OCI-LY1 (cell line): ENCODE measurements around the gene UCN3.

ENCODE experiments used
- H2AFZ ChIP-seq: fragments of 200-600 bp; sonication (generic), shearing (Covaris generic); 2 replicates; pipeline ENCODE4 v1.6.0; 2014; ENCODE audit warnings: antibody characterized with exemption, mild to moderate bottlenecking, low read length
- H3F3A ChIP-seq: fragments of 200-600 bp; sonication (generic), shearing (Covaris generic); 2 replicates; pipeline ENCODE4 v1.6.0; 2014; ENCODE audit warnings: mild to moderate bottlenecking, antibody characterized with exemption, low read length, moderate library complexity; ENCODE audit not compliant: insufficient read depth
- H3K27ac ChIP-seq: fragments of 200-600 bp; sonication (generic); 2 replicates; pipeline ENCODE4 v1.5.1; 2014; ENCODE audit warnings: low read length, mixed run types, mild to moderate bottlenecking, low read depth; ENCODE audit not compliant: poor library complexity, severe bottlenecking
- H3K27me3 ChIP-seq: fragments of 200-600 bp; sonication (generic); 2 replicates; pipeline ENCODE4 v1.6.0; 2014; ENCODE audit warnings: antibody characterized with exemption, mild to moderate bottlenecking, low read length, moderate library complexity; ENCODE audit not compliant: insufficient read depth
- H3K36me3 ChIP-seq: fragments of 200-600 bp; sonication (generic); 2 replicates; pipeline ENCODE4 v1.6.1; 2014; ENCODE audit warnings: mild to moderate bottlenecking, antibody characterized with exemption, low read length, moderate library complexity, mixed read lengths; ENCODE audit not compliant: insufficient read depth
- H3K4me1 ChIP-seq: fragments of 200-600 bp; sonication (generic); 2 replicates; pipeline ENCODE4 v1.5.1; 2014; ENCODE audit warnings: mild to moderate bottlenecking, low read length, moderate library complexity; ENCODE audit not compliant: insufficient read depth, severe bottlenecking
- H3K4me2 ChIP-seq: fragments of 200-600 bp; sonication (generic), shearing (Covaris generic); 2 replicates; pipeline ENCODE4 v1.6.1; 2014; ENCODE audit warnings: low read length
- H3K4me3 ChIP-seq: fragments of 200-600 bp; sonication (generic); 2 replicates; pipeline ENCODE4 v1.5.1; 2014; ENCODE audit warnings: low read length, low read depth, mild to moderate bottlenecking, mixed read lengths; ENCODE audit not compliant: poor library complexity, severe bottlenecking
- H3K79me2 ChIP-seq: fragments of 200-600 bp; shearing (Covaris generic); 2 replicates; pipeline ENCODE4 v1.6.1; 2016; ENCODE audit warnings: mixed run types, low read length, mixed read lengths; ENCODE audit not compliant: insufficient read depth
- H3K9ac ChIP-seq: fragments of 200-600 bp; sonication (generic), shearing (Covaris generic); 2 replicates; pipeline ENCODE4 v1.6.1; 2014; ENCODE audit warnings: mild to moderate bottlenecking, low read length, mixed read lengths
- H3K9me2 ChIP-seq: fragments of 200-600 bp; sonication (generic), shearing (Covaris generic); 2 replicates; pipeline ENCODE4 v1.6.1; 2014; ENCODE audit warnings: low read depth, mild to moderate bottlenecking, low read length, mixed read lengths
- H3K9me3 ChIP-seq: fragments of 200-600 bp; shearing (Covaris generic); 2 replicates; pipeline ENCODE4 v1.6.1; 2014; ENCODE audit warnings: low read length, mixed read lengths
- H4K20me1 ChIP-seq: fragments of 200-600 bp; sonication (generic), shearing (Covaris generic); 2 replicates; pipeline ENCODE4 v1.6.0; 2016; ENCODE audit warnings: mild to moderate bottlenecking, low read length; ENCODE audit not compliant: insufficient read depth
- EZH2 ChIP-seq: fragments of 200-600 bp; sonication (generic), shearing (Covaris generic); IDR thresholded peaks from 2 replicates; pipeline ENCODE4 v1.8.0; 2017; ENCODE audit warnings: borderline replicate concordance, mixed run types, mild to moderate bottlenecking, antibody characterized with exemption, low read length, moderate library complexity, mixed read lengths
- TF ChIP-seq, protein P1 (sequence below): fragments of 200-600 bp; sonication (generic), shearing (Covaris generic); IDR thresholded peaks from 2 replicates; pipeline ENCODE4 v1.5.1; 2017; ENCODE audit warnings: mild to moderate bottlenecking, antibody characterized with exemption, low read length, moderate library complexity, mixed read lengths

UCN3 gene

DNA sequence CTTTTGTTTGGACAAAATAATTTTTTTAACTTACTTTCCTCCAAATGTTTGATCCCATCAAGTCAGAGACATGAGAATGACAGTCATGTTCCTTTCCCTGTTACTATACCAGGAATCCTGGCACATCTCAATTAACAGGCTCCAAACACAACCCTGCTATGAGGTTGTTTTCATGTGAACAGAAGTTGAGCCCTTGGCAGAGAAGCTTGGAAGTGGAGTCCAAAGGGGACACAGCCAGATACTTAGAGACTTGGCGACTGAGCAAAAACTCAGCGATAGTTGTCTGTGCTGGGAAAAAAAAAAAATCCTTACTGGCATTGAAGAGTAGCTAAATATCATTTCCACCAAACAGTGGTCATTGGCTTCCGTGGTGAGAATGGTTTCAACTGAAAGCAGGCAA is 27.0 kb downstream of the UCN3 start:
- Histone ChIP-seq H3K9me2 (no peaks in the 10 kb centered on the region), H3K79me2 (no peaks in the 10 kb centered on the region), H2AFZ (no peak overlapping the region), H3K4me2 (no peak overlapping the region), H3K27me3 (no peaks in the 10 kb centered on the region), H3K27ac (no peak overlapping the region), H4K20me1 (no peaks in the 10 kb centered on the region), H3K9me3 (peaks cover 10% of the 10 kb centered on the region), H3K4me1 (no peaks in the 10 kb centered on the region), H3F3A (no peaks in the 10 kb centered on the region), H3K9ac (no peak overlapping the region), H3K4me3 (no peak overlapping the region), H3K36me3 (no peaks in the 10 kb centered on the region)
- TF ChIP-seq EZH2: no peak
- TF ChIP-seq, protein P1, sequence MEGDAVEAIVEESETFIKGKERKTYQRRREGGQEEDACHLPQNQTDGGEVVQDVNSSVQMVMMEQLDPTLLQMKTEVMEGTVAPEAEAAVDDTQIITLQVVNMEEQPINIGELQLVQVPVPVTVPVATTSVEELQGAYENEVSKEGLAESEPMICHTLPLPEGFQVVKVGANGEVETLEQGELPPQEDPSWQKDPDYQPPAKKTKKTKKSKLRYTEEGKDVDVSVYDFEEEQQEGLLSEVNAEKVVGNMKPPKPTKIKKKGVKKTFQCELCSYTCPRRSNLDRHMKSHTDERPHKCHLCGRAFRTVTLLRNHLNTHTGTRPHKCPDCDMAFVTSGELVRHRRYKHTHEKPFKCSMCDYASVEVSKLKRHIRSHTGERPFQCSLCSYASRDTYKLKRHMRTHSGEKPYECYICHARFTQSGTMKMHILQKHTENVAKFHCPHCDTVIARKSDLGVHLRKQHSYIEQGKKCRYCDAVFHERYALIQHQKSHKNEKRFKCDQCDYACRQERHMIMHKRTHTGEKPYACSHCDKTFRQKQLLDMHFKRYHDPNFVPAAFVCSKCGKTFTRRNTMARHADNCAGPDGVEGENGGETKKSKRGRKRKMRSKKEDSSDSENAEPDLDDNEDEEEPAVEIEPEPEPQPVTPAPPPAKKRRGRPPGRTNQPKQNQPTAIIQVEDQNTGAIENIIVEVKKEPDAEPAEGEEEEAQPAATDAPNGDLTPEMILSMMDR: no peak

DNA sequence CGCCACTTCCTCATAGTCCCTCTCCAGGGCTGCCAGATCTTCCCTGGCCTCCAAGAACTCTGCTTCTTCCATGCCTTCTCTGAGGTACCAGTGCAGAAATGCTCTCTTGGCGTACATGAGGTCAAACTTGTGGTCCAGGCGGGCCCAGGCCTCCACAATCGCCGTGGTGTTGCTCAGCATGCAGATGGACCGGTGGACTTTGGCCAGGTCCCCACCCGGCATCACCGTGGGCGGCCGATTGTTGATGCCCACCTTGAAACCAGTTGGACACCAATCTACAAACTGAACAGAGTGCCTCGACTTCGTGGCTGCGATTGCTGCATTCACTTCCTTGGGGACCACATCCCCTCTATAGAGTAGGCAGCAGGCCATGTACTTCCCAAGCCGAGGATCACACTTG is 28.8 kb downstream of the UCN3 start:
- Histone ChIP-seq H3K9ac (no peak overlapping the region), H3K4me2 (no peak overlapping the region), H3K36me3 (no peaks in the 10 kb centered on the region), H3K4me1 (no peaks in the 10 kb centered on the region), H3K4me3 (no peak overlapping the region), H3K9me2 (no peaks in the 10 kb centered on the region), H3K27me3 (no peaks in the 10 kb centered on the region), H2AFZ (no peak overlapping the region), H3K79me2 (no peaks in the 10 kb centered on the region), H3K27ac (no peak overlapping the region), H3F3A (no peaks in the 10 kb centered on the region), H4K20me1 (no peaks in the 10 kb centered on the region), H3K9me3 (peaks cover 10% of the 10 kb centered on the region)
- no peak for TF ChIP-seq EZH2
- TF ChIP-seq, protein P1: no peak

GRCh38 chr10:5395168-5395567 is 30.4 kb downstream of the UCN3 start:
- Histone ChIP-seq H3K4me2 (no peak overlapping the region), H3K4me3 (no peak overlapping the region), H3K9ac (no peak overlapping the region), H3K79me2 (no peaks in the 10 kb centered on the region), H3K9me2 (no peaks in the 10 kb centered on the region), H4K20me1 (no peaks in the 10 kb centered on the region), H3K27ac (no peak overlapping the region), H2AFZ (no peak overlapping the region), H3F3A (no peaks in the 10 kb centered on the region), H3K36me3 (no peaks in the 10 kb centered on the region), H3K9me3 (peaks cover 8% of the 10 kb centered on the region), H3K27me3 (no peaks in the 10 kb centered on the region), H3K4me1 (no peaks in the 10 kb centered on the region)
- no peak for TF ChIP-seq EZH2
- TF ChIP-seq, protein P1: no peak
